ENCODE data around the gene MLF2. TPM values are rescaled to one million over a fixed set of nuclear protein-coding genes. Genes with fewer than 3 reads are reported as not detected.

The MLF2 gene
- polyA plus RNA-seq, 2 of the 4 experiments (the other 2 are of a cell fraction), result 295 to 302 TPM

GRCh38 chr12:6701078-6701768 is 51.7 kb downstream of the MLF2 start:
- ChIA-PET POLR2A (no interaction called here), CTCF (interaction anchor here (0.6 kb wide), 1 partner anchor 18 kb away, joined by 3 read pairs; no protein-coding TSS in a partner anchor)
- peak overlapping the region; percentile 99 for H3K4me2 ChIP-seq
- FAIRE-seq (no peak), DNase-seq (ENCODE audit: low read depth in 1 of 2, low spot score in 1 of 2) (no peak), ATAC-seq (no peak)
- H3K9me3 ChIP-seq, result no peaks in the 10 kb centered on the region
- peaks cover 14% of the 10 kb centered on the region; the same call in 1 of the 3 replicates for H3K4me1 ChIP-seq
- WGBS (ENCODE audit: missing lambda C conversion rate), result 66% methylated on average over 13 of the region's 13 CpGs
- H3K4me3 ChIP-seq, result peak overlapping the region; percentile 68
- H3K27ac ChIP-seq, result peak overlapping the region in 1 of 2 experiments; percentile 76; a peak in 3 of 6 replicates
- no peak for TF ChIP-seq GATA3 (IDR thresholded peaks at IDR 0.05; ENCODE audit: borderline replicate concordance)
- peak; percentile 74; the same call in 1 of the 2 replicates for TF ChIP-seq KDM1A (IDR thresholded peaks at IDR 0.05; ENCODE audit: low read depth)

DNA sequence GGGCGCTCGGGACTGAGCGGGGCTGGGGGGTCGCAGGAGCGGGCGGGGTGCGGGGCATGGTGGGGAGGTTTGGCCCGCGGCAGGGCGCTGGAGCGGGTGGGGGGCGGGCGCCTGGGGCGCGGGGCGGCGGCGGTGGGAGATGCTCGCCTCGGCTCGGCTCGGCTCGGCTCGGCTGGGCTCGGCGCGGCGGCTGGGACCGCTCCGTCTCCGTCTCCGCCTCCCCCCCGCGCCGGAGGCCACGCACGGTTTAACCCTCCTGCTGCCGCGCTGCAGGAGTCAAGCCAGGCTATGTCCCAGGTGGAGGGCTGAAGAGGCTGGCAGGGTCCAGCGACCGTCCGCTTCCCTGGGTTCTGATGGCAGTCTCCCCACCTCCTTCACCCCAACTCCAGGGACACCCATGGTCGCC is 52.3 kb downstream of the MLF2 start, which contains the start of gene PIANP:
Gene PIANP, minus strand, starts transcription at position 170 of the 406 bp plus-strand sequence. CDS start 2,754 bp downstream, outside the sequence.
- DNase-seq (ENCODE audit: low read depth in 1 of 2, low spot score in 1 of 2), result peak in 1 of 2 experiments; percentile 30
- H3K4me2 ChIP-seq, result peak within 1 kb of the TSS; percentile 99
- ATAC-seq, result peak; percentile 36 to 52
- TF ChIP-seq ZNF302 (CRISPR knock-in tag; IDR thresholded peaks at IDR 0.05), result no peak
- no peak for TF ChIP-seq POLR2AphosphoS2 (conservative IDR thresholded peaks at IDR 0.05; ENCODE audit: low read length)
- TF ChIP-seq, protein P1, sequence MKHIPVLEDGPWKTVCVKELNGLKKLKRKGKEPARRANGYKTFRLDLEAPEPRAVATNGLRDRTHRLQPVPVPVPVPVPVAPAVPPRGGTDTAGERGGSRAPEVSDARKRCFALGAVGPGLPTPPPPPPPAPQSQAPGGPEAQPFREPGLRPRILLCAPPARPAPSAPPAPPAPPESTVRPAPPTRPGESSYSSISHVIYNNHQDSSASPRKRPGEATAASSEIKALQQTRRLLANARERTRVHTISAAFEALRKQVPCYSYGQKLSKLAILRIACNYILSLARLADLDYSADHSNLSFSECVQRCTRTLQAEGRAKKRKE (CRISPR knock-in tag; IDR thresholded peaks at IDR 0.05; ENCODE audit: low read depth), result no peak
- no peak for TF ChIP-seq BCL3 (IDR thresholded peaks at IDR 0.05)
- TF ChIP-seq NFE2L2 (conservative IDR thresholded peaks at IDR 0.05; ENCODE audit: low read length), result no peak
- no peak for TF ChIP-seq ZFP36 (IDR thresholded peaks at IDR 0.05; ENCODE audit: borderline replicate concordance, partially characterized antibody)
- TF ChIP-seq PBX3 (IDR thresholded peaks at IDR 0.05), result no peak
- H3K4me1 ChIP-seq, result peaks cover 14% of the 10 kb centered on the region; the same call in 1 of the 3 replicates
- no peaks in the 10 kb centered on the region for H3K9me3 ChIP-seq
- H3K27ac ChIP-seq, result peak within 1 kb of the TSS; percentile 70 to 76
- peak within 1 kb of the TSS; percentile 68 for H3K4me3 ChIP-seq
- CTCF ChIA-PET, result interaction anchor here (0.6 to 2.5 kb wide), 4 partner anchors 8 to 52 kb away, joined by 3 to 12 read pairs (median 3); partner anchors contain the start of genes COPS7A and MLF2
- FAIRE-seq, result no peak
- POLR2A ChIA-PET, result no interaction called here
- 23% methylated on average over 7 of the region's 43 CpGs for WGBS (ENCODE audit: missing lambda C conversion rate)

GRCh38 chr12:6699989-6700645 is 52.8 kb downstream of the MLF2 start:
- 5% methylated on average over 23 of the region's 65 CpGs for WGBS (ENCODE audit: missing lambda C conversion rate)
- ChIA-PET POLR2A (interaction anchor here (0.8 kb wide), 1 partner anchor 24 kb away, joined by 7 read pairs; the partner anchor contains the start of gene COPS7A), CTCF (interaction anchor here (0.8 to 2.7 kb wide), 5 partner anchors 9 to 125 kb away, joined by 3 to 14 read pairs (median 10); partner anchors contain the start of genes COPS7A and MLF2)
- DNase-seq (ENCODE audit: low read depth in 1 of 2, low spot score in 1 of 2) (no peak), ATAC-seq (peak in 1 of 2 experiments; percentile 38; a peak in 3 of 6 replicates), FAIRE-seq (no peak)
- Histone ChIP-seq H3K27ac (peak overlapping the region; percentile 70 to 76), H3K9me3 (no peaks in the 10 kb centered on the region), H3K4me3 (peak overlapping the region; percentile 68), H3K4me1 (peaks cover 14% of the 10 kb centered on the region; the same call in 1 of the 3 replicates), H3K4me2 (peak overlapping the region; percentile 99)
- TF ChIP-seq RAD21 (conservative IDR thresholded peaks at IDR 0.05 in 1 of 2, IDR thresholded peaks at IDR 0.05 in 1 of 2) (no peak), HES2 (IDR thresholded peaks at IDR 0.05) (no peak)
- TF ChIP-seq, protein P2, sequence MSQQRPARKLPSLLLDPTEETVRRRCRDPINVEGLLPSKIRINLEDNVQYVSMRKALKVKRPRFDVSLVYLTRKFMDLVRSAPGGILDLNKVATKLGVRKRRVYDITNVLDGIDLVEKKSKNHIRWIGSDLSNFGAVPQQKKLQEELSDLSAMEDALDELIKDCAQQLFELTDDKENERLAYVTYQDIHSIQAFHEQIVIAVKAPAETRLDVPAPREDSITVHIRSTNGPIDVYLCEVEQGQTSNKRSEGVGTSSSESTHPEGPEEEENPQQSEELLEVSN (IDR thresholded peaks at IDR 0.05; ENCODE audit: borderline replicate concordance, low read depth), result no peak

All from A549 (cell line).